KMS-11 (cell line): Measurements from ENCODE around the gene NBL1.

Experiments used
- H2AFZ ChIP-seq: fragments of 200-600 bp; sonication (generic); 2 replicates; pipeline ENCODE4 v1.6.1; 2016; ENCODE audit warnings: antibody characterized with exemption, mixed run types, low read depth
- H3K27ac ChIP-seq: fragments of 200-600 bp; sonication (generic); 2 replicates; pipeline ENCODE4 v1.6.1; 2016; ENCODE audit warnings: mild to moderate bottlenecking, mixed run types
- H3K27me3 ChIP-seq: fragments of 200-600 bp; sonication (generic); 2 replicates; pipeline ENCODE4 v1.6.1; 2017; ENCODE audit warnings: mild to moderate bottlenecking, low read depth, mixed run types, moderate library complexity; ENCODE audit not compliant: insufficient read depth
- H3K36me3 ChIP-seq: fragments of 200-600 bp; sonication (generic); 2 replicates; pipeline ENCODE4 v1.6.1; 2017; ENCODE audit warnings: mild to moderate bottlenecking, mixed run types; ENCODE audit not compliant: insufficient read depth
- H3K4me1 ChIP-seq: fragments of 200-600 bp; sonication (generic); 2 replicates; pipeline ENCODE4 v1.6.1; 2016; ENCODE audit warnings: mild to moderate bottlenecking, low read depth, mixed run types; ENCODE audit not compliant: poor library complexity, severe bottlenecking
- H3K4me2 ChIP-seq: fragments of 200-600 bp; sonication (generic); 2 replicates; pipeline ENCODE4 v1.7.0; 2016; ENCODE audit warnings: mild to moderate bottlenecking, mixed run types
- H3K4me3 ChIP-seq: fragments of 200-600 bp; sonication (generic); IDR thresholded peaks from 2 replicates; pipeline ENCODE4 v1.6.1; 2017; ENCODE audit warnings: low read depth, low read length, mixed read lengths; ENCODE audit not compliant: insufficient read depth
- H3K79me2 ChIP-seq: fragments of 200-600 bp; sonication (generic); 2 replicates; pipeline ENCODE4 v1.6.1; 2016; ENCODE audit warnings: low read depth, mixed run types; ENCODE audit not compliant: insufficient read depth
- H3K9ac ChIP-seq: fragments of 200-600 bp; sonication (generic); 2 replicates; pipeline ENCODE4 v1.6.1; 2016; ENCODE audit warnings: mild to moderate bottlenecking, mixed run types
- H4K20me1 ChIP-seq: fragments of 200-600 bp; sonication (generic); 2 replicates; pipeline ENCODE4 v1.6.1; 2016; ENCODE audit warnings: mild to moderate bottlenecking, mixed run types; ENCODE audit not compliant: insufficient read depth
- TF ChIP-seq, protein P1 (sequence below): fragments of 200-600 bp; sonication (generic); conservative IDR thresholded peaks from 2 replicates; pipeline ENCODE4 v1.6.1; 2017; ENCODE audit warnings: low read depth, mild to moderate bottlenecking, antibody characterized with exemption, low read length, moderate library complexity, mixed read lengths

Gene NBL1

GRCh38 chr1:19664453-19665185 is 20.5 kb downstream of the NBL1 start, which contains the start of gene HTR6:
Gene HTR6, plus strand, starts transcription at chr1:19664875. Its CDS starts 879 bp downstream, at chr1:19665754.
- TF ChIP-seq, protein P1, sequence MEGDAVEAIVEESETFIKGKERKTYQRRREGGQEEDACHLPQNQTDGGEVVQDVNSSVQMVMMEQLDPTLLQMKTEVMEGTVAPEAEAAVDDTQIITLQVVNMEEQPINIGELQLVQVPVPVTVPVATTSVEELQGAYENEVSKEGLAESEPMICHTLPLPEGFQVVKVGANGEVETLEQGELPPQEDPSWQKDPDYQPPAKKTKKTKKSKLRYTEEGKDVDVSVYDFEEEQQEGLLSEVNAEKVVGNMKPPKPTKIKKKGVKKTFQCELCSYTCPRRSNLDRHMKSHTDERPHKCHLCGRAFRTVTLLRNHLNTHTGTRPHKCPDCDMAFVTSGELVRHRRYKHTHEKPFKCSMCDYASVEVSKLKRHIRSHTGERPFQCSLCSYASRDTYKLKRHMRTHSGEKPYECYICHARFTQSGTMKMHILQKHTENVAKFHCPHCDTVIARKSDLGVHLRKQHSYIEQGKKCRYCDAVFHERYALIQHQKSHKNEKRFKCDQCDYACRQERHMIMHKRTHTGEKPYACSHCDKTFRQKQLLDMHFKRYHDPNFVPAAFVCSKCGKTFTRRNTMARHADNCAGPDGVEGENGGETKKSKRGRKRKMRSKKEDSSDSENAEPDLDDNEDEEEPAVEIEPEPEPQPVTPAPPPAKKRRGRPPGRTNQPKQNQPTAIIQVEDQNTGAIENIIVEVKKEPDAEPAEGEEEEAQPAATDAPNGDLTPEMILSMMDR: no peak
- H3K9ac ChIP-seq: no peak within 1 kb of the TSS
- no peak within 1 kb of the TSS for H3K4me2 ChIP-seq
- no peak within 1 kb of the TSS for H3K27ac ChIP-seq
- no peaks in the 10 kb centered on the region for H3K36me3 ChIP-seq
- H3K4me3 ChIP-seq: no peak within 1 kb of the TSS
- H4K20me1 ChIP-seq: no peaks in the 10 kb centered on the region
- H2AFZ ChIP-seq: no peak within 1 kb of the TSS
- no peaks in the 10 kb centered on the region for H3K79me2 ChIP-seq
- H3K4me1 ChIP-seq: peaks cover under 1% of the 10 kb centered on the region
- H3K27me3 ChIP-seq: peaks cover 33% of the 10 kb centered on the region; the same call in 1 of the 2 replicates

- peaks cover 36% of the 10 kb centered on the region; the same call in 1 of the 2 replicates for H3K27me3 ChIP-seq
- no peak overlapping the region for H3K4me2 ChIP-seq
Observed at GRCh38 chr1:19665186-19665495, 21.0 kb downstream of the NBL1 start.

DNA sequence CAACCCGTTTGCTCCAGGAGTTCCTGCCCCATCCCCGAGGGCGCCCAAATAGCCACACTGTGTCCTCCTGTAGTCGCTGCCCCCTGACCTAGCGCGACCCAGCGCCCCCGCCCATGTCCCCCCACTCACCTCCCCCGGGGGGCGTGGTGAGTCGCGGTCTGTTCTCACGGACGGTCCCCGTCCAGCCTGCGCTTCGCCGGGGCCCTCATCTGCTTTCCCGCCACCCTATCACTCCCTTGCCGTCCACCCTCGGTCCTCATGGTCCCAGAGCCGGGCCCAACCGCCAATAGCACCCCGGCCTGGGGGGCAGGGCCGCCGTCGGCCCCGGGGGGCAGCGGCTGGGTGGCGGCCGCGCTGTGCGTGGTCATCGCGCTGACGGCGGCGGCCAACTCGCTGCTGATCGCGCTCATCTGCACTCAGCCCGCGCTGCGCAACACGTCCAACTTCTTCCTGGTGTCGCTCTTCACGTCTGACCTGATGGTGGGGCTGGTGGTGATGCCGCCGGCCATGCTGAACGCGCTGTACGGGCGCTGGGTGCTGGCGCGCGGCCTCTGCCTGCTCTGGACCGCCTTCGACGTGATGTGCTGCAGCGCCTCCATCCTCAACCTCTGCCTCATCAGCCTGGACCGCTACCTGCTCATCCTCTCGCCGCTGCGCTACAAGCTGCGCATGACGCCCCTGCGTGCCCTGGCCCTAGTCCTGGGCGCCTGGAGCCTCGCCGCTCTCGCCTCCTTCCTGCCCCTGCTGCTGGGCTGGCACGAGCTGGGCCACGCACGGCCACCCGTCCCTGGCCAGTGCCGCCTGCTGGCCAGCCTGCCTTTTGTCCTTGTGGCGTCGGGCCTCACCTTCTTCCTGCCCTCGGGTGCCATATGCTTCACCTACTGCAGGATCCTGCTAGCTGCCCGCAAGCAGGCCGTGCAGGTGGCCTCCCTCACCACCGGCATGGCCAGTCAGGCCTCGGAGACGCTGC is 21.7 kb downstream of the NBL1 start:
- Histone ChIP-seq H3K4me1 (no peaks in the 10 kb centered on the region), H3K4me3 (no peak overlapping the region), H3K9ac (no peak overlapping the region), H3K36me3 (no peaks in the 10 kb centered on the region), H3K79me2 (no peaks in the 10 kb centered on the region), H4K20me1 (no peaks in the 10 kb centered on the region), H2AFZ (no peak overlapping the region), H3K27ac (no peak overlapping the region), H3K4me2 (no peak overlapping the region), H3K27me3 (peaks cover 40% of the 10 kb centered on the region; the same call in 1 of the 2 replicates)
- TF ChIP-seq, protein P1: no peak

More at GRCh38 chr1:19665186-19665495, 21.0 kb downstream of the NBL1 start:
- Histone ChIP-seq H3K36me3 (no peaks in the 10 kb centered on the region), H3K79me2 (no peaks in the 10 kb centered on the region), H3K4me3 (no peak overlapping the region), H4K20me1 (no peaks in the 10 kb centered on the region), H2AFZ (no peak overlapping the region), H3K27ac (no peak overlapping the region), H3K4me1 (no peaks in the 10 kb centered on the region), H3K9ac (no peak overlapping the region)
- TF ChIP-seq, protein P1: no peak

- no peaks in the 10 kb centered on the region for H3K36me3 ChIP-seq
- H3K27me3 ChIP-seq: peaks cover 51% of the 10 kb centered on the region
- no peaks in the 10 kb centered on the region for H4K20me1 ChIP-seq
- no peaks in the 10 kb centered on the region for H3K79me2 ChIP-seq
- no peak overlapping the region for H3K4me3 ChIP-seq
- H3K27ac ChIP-seq: no peak overlapping the region
- no peak overlapping the region for H3K9ac ChIP-seq
- TF ChIP-seq, protein P1: no peak
- H2AFZ ChIP-seq: no peak overlapping the region
- no peak overlapping the region for H3K4me2 ChIP-seq
- H3K4me1 ChIP-seq: no peaks in the 10 kb centered on the region
Observed at GRCh38 chr1:19668888-19669287, 24.8 kb downstream of the NBL1 start.
